GM21576 (cell line): Measurements from ENCODE around the gene REEP5.

Experiments used
- ATAC-seq: cut with Tn5 transposase; IDR thresholded peaks from one replicate; pipeline ENCODE4 v1.9.1; 2021; ENCODE audit warnings: mild to moderate bottlenecking, moderate library complexity; ENCODE audit not compliant: unreplicated experiment

Gene REEP5

DNA sequence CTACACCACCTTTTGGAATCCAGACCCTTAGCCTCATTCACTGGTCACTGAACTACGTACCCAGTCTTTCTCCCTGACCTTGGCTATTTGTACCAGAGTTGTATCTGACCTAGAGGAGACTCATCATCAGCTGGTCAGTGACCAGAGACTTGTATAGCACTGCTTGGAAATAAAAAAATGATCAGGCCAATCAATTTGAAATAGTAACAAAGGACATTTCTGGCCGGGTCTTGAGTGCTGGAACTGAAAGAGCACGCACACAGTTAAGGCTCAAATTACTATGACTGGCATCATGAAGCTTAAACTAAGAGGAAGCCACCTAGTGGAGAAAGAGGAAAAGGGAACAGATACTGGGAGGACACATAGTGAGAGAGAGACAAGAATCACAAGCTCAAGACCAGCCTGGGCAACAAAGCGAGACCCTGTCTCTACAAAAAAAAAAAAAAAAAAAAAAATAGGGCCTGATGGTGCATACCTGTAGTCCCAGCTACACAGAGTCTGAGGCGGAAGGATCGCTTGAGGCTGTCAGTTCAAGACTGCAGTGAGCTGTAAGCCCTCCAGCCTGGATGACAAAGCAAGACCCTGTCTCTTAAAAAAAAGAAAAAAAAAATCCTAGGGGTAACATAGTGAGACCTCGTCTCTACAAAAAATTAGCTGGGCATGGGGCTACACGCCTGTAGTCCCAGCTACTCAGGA lies 73.8 kb downstream of the REEP5 start:
- ATAC-seq, result peak; percentile 98

DNA sequence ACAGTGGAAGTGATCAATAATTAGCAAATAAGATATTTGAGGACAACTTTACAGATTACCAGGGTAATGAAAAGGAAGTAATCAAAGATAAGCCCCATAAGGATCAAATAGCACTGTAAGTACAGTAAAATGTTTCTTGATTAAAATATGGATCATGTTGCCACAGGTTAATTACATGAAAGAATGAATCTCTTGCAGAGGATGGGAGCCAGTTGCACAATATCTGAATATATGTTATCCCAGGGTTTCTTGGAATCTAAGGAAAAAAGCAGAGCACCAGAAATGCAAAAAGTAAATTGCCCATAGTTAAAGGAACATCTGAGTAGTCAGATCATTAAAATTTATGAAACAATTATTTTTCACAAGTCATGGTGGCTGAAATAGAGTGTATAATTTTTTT lies 74.7 kb downstream of the REEP5 start:
- no peak for ATAC-seq

DNA sequence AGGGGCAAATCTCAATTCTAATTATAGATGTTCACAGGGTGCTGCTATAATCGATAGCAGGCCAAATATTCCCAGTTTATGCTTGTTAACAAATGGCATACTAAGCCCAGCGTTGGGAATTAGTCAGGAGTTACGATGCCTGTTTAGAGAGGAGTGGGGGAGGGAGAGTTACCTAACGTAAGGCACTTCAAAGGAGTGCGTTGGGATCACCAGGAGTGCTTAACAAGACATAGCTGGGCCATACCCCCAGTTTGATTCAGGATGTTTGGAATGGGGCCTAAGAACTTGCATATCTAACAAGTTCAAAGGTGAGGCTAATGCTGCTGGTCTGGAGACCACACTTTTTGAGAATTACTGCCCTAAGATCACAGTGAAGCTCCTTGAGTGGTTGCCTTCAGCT lies 75.5 kb downstream of the REEP5 start:
- ATAC-seq, result no peak

DNA sequence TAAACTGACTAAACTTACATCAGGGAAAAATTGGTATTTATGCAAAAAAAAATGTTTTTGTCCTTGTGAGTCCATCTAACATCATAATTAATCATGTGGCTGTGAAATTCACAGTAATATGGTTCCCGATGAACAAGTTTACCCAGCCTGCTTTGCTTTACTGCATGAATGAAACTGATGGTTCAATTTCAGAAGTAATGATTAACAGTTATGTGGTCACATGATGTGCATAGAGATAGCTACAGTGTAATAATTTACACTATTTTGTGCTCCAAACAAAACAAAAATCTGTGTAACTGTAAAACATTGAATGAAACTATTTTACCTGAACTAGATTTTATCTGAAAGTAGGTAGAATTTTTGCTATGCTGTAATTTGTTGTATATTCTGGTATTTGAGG lies 77.5 kb downstream of the REEP5 start:
- ATAC-seq, result no peak

DNA sequence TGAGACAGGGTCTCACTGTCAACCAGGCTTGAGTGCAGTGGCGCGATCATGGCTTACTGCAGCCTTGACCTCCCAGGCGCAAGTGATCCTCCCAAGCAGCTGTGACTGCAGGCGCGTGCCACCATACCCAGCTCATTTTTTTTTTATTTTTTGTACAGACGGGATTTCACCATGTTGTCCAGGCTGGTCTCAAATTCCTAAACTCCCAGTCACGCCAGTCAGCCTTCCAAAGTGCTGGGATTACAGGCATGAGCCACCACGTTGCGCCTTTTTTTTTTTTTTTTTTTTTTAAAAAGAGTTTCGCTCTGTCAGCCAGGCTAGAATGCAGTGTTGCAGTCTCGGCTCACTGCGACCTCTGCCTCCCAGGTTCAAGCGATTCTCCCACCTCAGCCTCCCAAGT lies 88.1 kb downstream of the REEP5 start:
- no peak for ATAC-seq

DNA sequence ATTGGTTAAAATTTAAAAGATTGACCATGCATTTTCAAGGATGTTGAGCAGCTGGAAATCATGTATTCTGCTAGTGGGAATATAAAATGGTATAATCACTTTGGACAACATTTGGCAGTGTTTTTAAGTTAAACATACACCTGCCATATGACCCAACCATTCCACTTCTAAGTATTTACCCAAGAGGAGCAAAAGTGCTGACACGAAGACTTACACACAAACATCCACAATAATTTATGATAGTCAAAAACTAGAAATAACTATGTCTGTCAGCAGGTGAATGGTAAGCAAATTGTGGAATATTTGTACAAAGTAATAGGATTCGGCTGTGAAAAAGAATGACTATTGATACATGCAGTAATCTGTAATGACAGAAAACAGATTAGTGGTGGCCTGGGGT lies 91.6 kb downstream of the REEP5 start:
- no peak for ATAC-seq
